Adrenal gland (tissue), 12 donors: ENCODE data around the gene COPB2. TPM values are rescaled to one million over a fixed set of nuclear protein-coding genes. Genes with fewer than 3 reads are reported as not detected.

Experiments
- DNase-seq, 7 donors: peaks; one replicate each; pipeline ENCODE4 v3.0.0-alpha.2; 2019 to 2020
- H3K27ac ChIP-seq, 5 donors: fragments of 200-600 bp; sonication (generic) in 4 of 5; 1 replicate in 3 of 5; 2 replicates in 2 of 5; pipeline versions ENCODE4 v1.5.1 to v1.8.0; 2016 to 2020; ENCODE audit warnings: mild to moderate bottlenecking in 1 of 5
- H3K27me3 ChIP-seq: fragments of 200-600 bp; 2 replicates; pipeline ENCODE4 v1.8.0; 2021
- H3K36me3 ChIP-seq, 2 donors: fragments of 200-600 bp; replicated peaks in 1 of 2; 1 replicate in 1 of 2; 2 replicates in 1 of 2; pipeline versions ENCODE4 v1.5.1 to v1.8.0; 2018 to 2022
- H3K4me1 ChIP-seq, 2 donors: fragments of 200-600 bp; replicated peaks in 1 of 2; 1 replicate in 1 of 2; 2 replicates in 1 of 2; pipeline versions ENCODE4 v1.5.1 to v1.8.0; 2018 to 2021
- H3K4me3 ChIP-seq, 4 donors: fragments of 200-600 bp; sonication (generic) in 3 of 4; one replicate each; pipeline ENCODE4 v1.5.1; 2016 to 2018
- H3K9me3 ChIP-seq, 3 donors: fragments of 200-600 bp; sonication (generic) in 1 of 3; replicated peaks in 1 of 3; 1 replicate in 2 of 3; 2 replicates in 1 of 3; pipeline versions ENCODE4 v1.5.1 to v1.8.0; 2016 to 2021
- CTCF ChIP-seq, 6 experiments: fragments of 450-650 bp in 4 of 6; fragments of 200-600 bp in 2 of 6; sonication (generic) in 1 of 6; IDR thresholded peaks; 1 replicate in 5 of 6; 2 replicates in 1 of 6; pipeline versions ENCODE4 v1.5.1 to v1.8.0; 2016 to 2021; ENCODE audit warnings: antibody characterized with exemption in 6 of 6, mild to moderate bottlenecking in 2 of 6, moderate library complexity in 1 of 6
- POLR2A ChIP-seq, 2 donors: fragments of 450-650 bp; IDR thresholded peaks; one replicate each; pipeline ENCODE4 v1.6.1; 2017; ENCODE audit warnings: antibody characterized with exemption in 2 of 2, mild to moderate bottlenecking in 2 of 2, moderate library complexity in 1 of 2
- WGBS, 4 donors: extraction: QIAGEN DNeasy Blood & Tissue Kit in 2 of 4; methylation state at CpG; one replicate each; pipeline versions ENCODE4 v1.1.5 to v1.1.7; 2013 to 2017; 5-methylcytosine and 5-hydroxymethylcytosine counted together
- intact Hi-C, 2 donors: fragments of 100-400 bp; cut with DNase I; formaldehyde crosslinking; loops; one replicate each; pipeline versions ENCODE4 v1.14.1 to v1.15.0; 2022 to 2023
- polyA plus RNA-seq, 3 donors: library from polyadenylated mRNA; stranded (reverse); fragments of 200-250 nt in 2 of 3; fragments of 350-450 nt in 1 of 3; fragmentation: Illumina TruSeq in 1 of 3; extraction: RNeasy Lipid Tissue Mini Kit (QIAGEN cat#74804) in 1 of 3; gene quantifications; one replicate each; pipeline ENCODE4 v1.2.3, GENCODE V29; 2013 to 2014
- total RNA-seq, 9 donors: library from RNA; depleted of rRNA in 4 of 9; stranded (reverse); fragments of >200 nt in 4 of 9; fragments of 120-200 nt in 1 of 9; fragmentation: NEBNext Ultra II Directional in 1 of 9; extraction: Animal tissue kit (Norgen Biotek cat#: 25700) in 1 of 9; gene quantifications; one replicate each; pipeline versions ENCODE4 v1.1.0 to v1.2.4, GENCODE V29; 2013 to 2023
- donor health status: healthy with polysubstance abuse.
- donor health status: Bipolar disorder and iron deficiency.
- donor health status: DM: yes; HTN: yes; CAD: no.
- donor health status: DM: no; HTN: no; CAD: no.
- donor health status: DM: no; HTN: no; CAD: no.
- donor health status: DM: yes; HTN: yes; CAD: no.

COPB2 gene
- total and polyA plus RNA-seq, 12 donors: 28.1 to 192 (median 126) TPM

- Histone ChIP-seq H3K4me1 (peaks cover 17 to 36% of the 10 kb centered on the region in 2 donors), H3K4me3 (peak within 1 kb of the TSS; percentile 19 to 73 (median 53)), H3K27me3 (no peaks in the 10 kb centered on the region), H3K9me3 (no peaks in the 10 kb centered on the region), H3K36me3 (peaks cover 0 to 25% of the 10 kb centered on the region in 2 donors), H3K27ac (peak within 1 kb of the TSS; percentile 67 to 92 (median 77))
- DNase-seq: peak; percentile 78 to 93 (median 87)
- intact Hi-C loops: no loop called here
- no peak for TF ChIP-seq CTCF (IDR thresholded peaks at IDR 0.05)
- TF ChIP-seq POLR2A (IDR thresholded peaks at IDR 0.05): peak in 1 of 2 donors; percentile 52
- 0 to 1% (median 1%) methylated on average over 14 to 37 of the region's 37 CpGs for WGBS, 4 donors
These were observed 45.3 kb downstream of the COPB2 start, which contains the start of gene MRPS22 for GRCh38 chr3:139343895-139344856. TSS of gene MRPS22 (plus strand) at chr3:139344020. CDS start at chr3:139344027, 7 bp downstream.

- Histone ChIP-seq H3K9me3 (no peaks in the 10 kb centered on the region), H3K36me3 (peaks cover 0 to 3% of the 10 kb centered on the region in 2 donors), H3K4me3 (no peak overlapping the region), H3K27ac (no peak overlapping the region), H3K4me1 (peaks cover 23 to 44% of the 10 kb centered on the region in 2 donors), H3K27me3 (no peaks in the 10 kb centered on the region)
- intact Hi-C loops: no loop called here
- no peak for DNase-seq
- TF ChIP-seq CTCF (IDR thresholded peaks at IDR 0.05) (no peak), POLR2A (IDR thresholded peaks at IDR 0.05) (no peak)
These were observed 47.4 kb downstream of the COPB2 start for GRCh38 chr3:139342054-139342453.

GRCh38 chr3:139340784-139341183, 48.7 kb downstream of the COPB2 start:
- no peaks in the 10 kb centered on the region for H3K36me3 ChIP-seq
- no peaks in the 10 kb centered on the region for H3K9me3 ChIP-seq
- H3K27ac ChIP-seq: no peak overlapping the region
- no peak for TF ChIP-seq CTCF (IDR thresholded peaks at IDR 0.05)
- TF ChIP-seq POLR2A (IDR thresholded peaks at IDR 0.05): no peak
- no peak overlapping the region for H3K4me3 ChIP-seq
- DNase-seq: peak in 3 of 7 donors; percentile 27 to 53 (median 45)
- H3K4me1 ChIP-seq: peaks cover 21 to 34% of the 10 kb centered on the region in 2 donors
- H3K27me3 ChIP-seq: no peaks in the 10 kb centered on the region
- intact Hi-C loops: no loop called here

GRCh38 chr3:139339219-139339906, 50.1 kb downstream of the COPB2 start:
- no peaks in the 10 kb centered on the region for H3K36me3 ChIP-seq
- H3K4me3 ChIP-seq: no peak overlapping the region
- intact Hi-C loops: no loop called here
- H3K9me3 ChIP-seq: no peaks in the 10 kb centered on the region
- H3K4me1 ChIP-seq: peaks cover 10 to 20% of the 10 kb centered on the region in 2 donors
- peak overlapping the region; percentile 50 to 88 (median 72) for H3K27ac ChIP-seq
- WGBS, 4 donors: 36 to 51% (median 40%) methylated on average over 4 of the region's 4 CpGs
- DNase-seq: peak; percentile 70 to 88 (median 87)
- TF ChIP-seq POLR2A (IDR thresholded peaks at IDR 0.05): no peak
- no peak for TF ChIP-seq CTCF (IDR thresholded peaks at IDR 0.05)
- H3K27me3 ChIP-seq: no peaks in the 10 kb centered on the region
